Fibroblast of pulmonary artery (primary cell): Measurements from ENCODE around the gene CES1.
"Not testable (repeated sequence)": the region's sequence is repeated elsewhere in the genome, so short reads cannot be mapped to it uniquely, and the experiment has no call there.

Experiments
- DNase-seq: peaks from one replicate; pipeline ENCODE4 v3.0.0-alpha.2; 2010; ENCODE audit warnings: low read depth
- H3K4me3 ChIP-seq: replicated peaks from 2 replicates; pipeline ENCODE4 v1.5.1; 2011; ENCODE audit warnings: low read depth, mild to moderate bottlenecking, control low read depth, low read length, moderate library complexity
- CTCF ChIP-seq: IDR thresholded peaks from 2 replicates; pipeline ENCODE4 v1.5.1; 2011; ENCODE audit warnings: mild to moderate bottlenecking, control low read depth, low read length, inconsistent platforms; ENCODE audit errors: missing control alignments

The CES1 gene

GRCh38 chr16:55868980-55869379 is 36.1 kb upstream of the CES1 start:
- H3K4me3 ChIP-seq, result no peak overlapping the region
- TF ChIP-seq CTCF, result no peak
- DNase-seq, result no peak

GRCh38 chr16:55868137-55868536 is 35.2 kb upstream of the CES1 start:
- DNase-seq, result no peak
- no peak overlapping the region for H3K4me3 ChIP-seq
- no peak for TF ChIP-seq CTCF

- H3K4me3 ChIP-seq, result no peak overlapping the region
- no peak for DNase-seq
- TF ChIP-seq CTCF, result no peak
Observed at GRCh38 chr16:55861288-55861687, 28.4 kb upstream of the CES1 start.

- not testable (repeated sequence) for H3K4me3 ChIP-seq, DNase-seq
Observed at GRCh38 chr16:55857650-55858049, 24.8 kb upstream of the CES1 start.

GRCh38 chr16:55856950-55857349 is 24.1 kb upstream of the CES1 start:
- H3K4me3 ChIP-seq, result no peak overlapping the region
- DNase-seq, result no peak
- TF ChIP-seq CTCF, result no peak

- TF ChIP-seq CTCF, result no peak
- no peak overlapping the region for H3K4me3 ChIP-seq
- no peak for DNase-seq
Observed at GRCh38 chr16:55853114-55853513, 20.2 kb upstream of the CES1 start.

- DNase-seq, result no peak
- TF ChIP-seq CTCF, result no peak
- H3K4me3 ChIP-seq, result no peak overlapping the region
Observed at GRCh38 chr16:55849536-55849935, 16.6 kb upstream of the CES1 start.
